Sigmoid colon (tissue), 7 donors: Measurements from ENCODE around the gene HOXD12. TPM values are rescaled to one million over a fixed set of nuclear protein-coding genes. Genes with fewer than 3 reads are reported as not detected.

Source experiments
- DNase-seq: peaks from one replicate; pipeline ENCODE4 v3.0.0-alpha.2; 2019
- H3K27ac ChIP-seq, 4 donors: fragments of 200-600 bp; sonication (generic); one replicate each; pipeline ENCODE4 v1.5.1; 2016 to 2019; ENCODE audit warnings: mild to moderate bottlenecking in 1 of 4
- H3K27me3 ChIP-seq, 3 donors: fragments of 200-600 bp; sonication (generic); one replicate each; pipeline ENCODE4 v1.5.1; 2019; ENCODE audit warnings: mild to moderate bottlenecking in 1 of 3
- H3K36me3 ChIP-seq, 4 donors: fragments of 200-600 bp; sonication (generic); one replicate each; pipeline ENCODE4 v1.5.1; 2016 to 2019
- H3K4me1 ChIP-seq, 4 donors: fragments of 200-600 bp; sonication (generic); one replicate each; pipeline ENCODE4 v1.5.1; 2017 to 2019
- H3K4me3 ChIP-seq, 4 donors: fragments of 200-600 bp; sonication (generic); one replicate each; pipeline ENCODE4 v1.5.1; 2017 to 2019; ENCODE audit warnings: mild to moderate bottlenecking in 2 of 4, moderate library complexity in 1 of 4
- H3K9me3 ChIP-seq, 4 donors: fragments of 200-600 bp in 3 of 4; sonication (generic) in 3 of 4; one replicate each; pipeline versions ENCODE4 v1.5.1 to v1.6.1; 2013 to 2019
- CTCF ChIP-seq, 4 experiments: fragments of 450-650 bp in 3 of 4; fragments of 200-600 bp in 1 of 4; IDR thresholded peaks; one replicate each; pipeline ENCODE4 v1.5.1; 2016 to 2019; ENCODE audit warnings: antibody characterized with exemption in 4 of 4, mild to moderate bottlenecking in 3 of 4, moderate library complexity in 2 of 4
- EP300 ChIP-seq, 4 donors: sonication (generic); formaldehyde crosslinking; IDR thresholded peaks; one replicate each; pipeline ENCODE4 v1.6.1; 2017; ENCODE audit warnings: antibody characterized with exemption in 4 of 4
- POLR2A ChIP-seq, 2 donors: fragments of 450-650 bp; IDR thresholded peaks; one replicate each; pipeline ENCODE4 v1.6.1; 2016; ENCODE audit warnings: antibody characterized with exemption in 2 of 2, mild to moderate bottlenecking in 2 of 2, moderate library complexity in 2 of 2
- POLR2AphosphoS5 ChIP-seq, 4 donors: sonication (generic); formaldehyde crosslinking; IDR thresholded peaks; one replicate each; pipeline ENCODE4 v1.6.1; 2017; ENCODE audit warnings: antibody characterized with exemption in 4 of 4
- WGBS, 2 donors: extraction: QIAGEN DNeasy Blood & Tissue Kit; methylation state at CpG; one replicate each; pipeline ENCODE4 v1.1.7; 2013; 5-methylcytosine and 5-hydroxymethylcytosine counted together
- intact Hi-C: fragments of 100-400 bp; cut with DNase I; formaldehyde crosslinking; loops from one replicate; pipeline ENCODE4 v1.15.1; 2023
- polyA plus RNA-seq, 3 donors: library from polyadenylated mRNA; stranded (reverse); fragments of 200-250 nt; gene quantifications; one replicate each; pipeline ENCODE4 v1.2.3, GENCODE V29; 2013
- total RNA-seq, 4 donors: library from RNA; depleted of rRNA; stranded (reverse); fragments of >200 nt; gene quantifications; one replicate each; pipeline ENCODE4 v1.1.0, GENCODE V29; 2016
- donor health status: healthy with polysubstance abuse.
- donor health status: Bipolar disorder and iron deficiency.
- donor health status: healthy.

Gene HOXD12
- total and polyA plus RNA-seq, 7 donors: 0.15 to 1.8 (median 1.5) TPM; not detected in 3

DNA sequence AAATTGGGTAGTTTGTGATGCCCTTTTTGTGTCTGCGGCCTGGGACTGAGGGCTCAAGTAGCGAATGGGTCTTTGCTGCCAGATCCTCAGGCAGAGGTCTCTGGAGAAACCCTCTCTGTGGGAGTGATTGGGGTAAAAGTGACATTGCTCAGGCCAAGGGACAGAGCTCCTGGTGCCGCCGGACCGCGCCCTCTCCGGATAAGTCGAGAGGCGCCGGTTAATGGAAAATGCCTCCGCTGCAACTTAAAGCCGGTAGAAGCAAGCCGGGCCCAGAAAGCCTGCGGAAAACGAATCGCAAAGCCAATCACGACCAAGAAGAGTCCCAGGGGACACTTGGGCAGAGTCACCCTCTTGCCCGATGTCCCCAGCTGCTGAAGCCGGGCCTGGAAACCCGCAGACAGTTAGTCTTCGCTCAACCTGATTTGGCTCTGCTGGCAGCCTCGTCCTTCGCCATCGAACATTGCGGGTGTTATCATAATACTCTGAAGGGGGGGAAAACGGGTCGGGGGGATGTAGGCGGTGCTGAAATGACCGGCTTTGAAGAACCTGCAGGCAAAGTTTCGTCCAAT, 352 bp upstream of the HOXD12 start:
- 36 to 49% methylated on average over 30 of the region's 30 CpGs for WGBS, 2 donors
- no peak for TF ChIP-seq POLR2A (IDR thresholded peaks at IDR 0.05)
- TF ChIP-seq POLR2AphosphoS5 (IDR thresholded peaks at IDR 0.05): no peak
- no peak for TF ChIP-seq CTCF (IDR thresholded peaks at IDR 0.05)
- TF ChIP-seq EP300 (IDR thresholded peaks at IDR 0.05): no peak
- Histone ChIP-seq H3K9me3 (no peaks in the 10 kb centered on the region), H3K27ac (peak overlapping the region in 3 of 4 donors; percentile 92 to 96 (median 94)), H3K36me3 (no peaks in the 10 kb centered on the region), H3K4me3 (peak overlapping the region in 2 of 4 donors; percentile 69 to 70), H3K4me1 (peaks cover 0 to 45% (median 40%) of the 10 kb centered on the region in 4 donors), H3K27me3 (peaks cover 0 to 89% (median 24%) of the 10 kb centered on the region in 3 donors)
- intact Hi-C loops: loop anchor here (5.0 kb wide), 2 partner anchors 847 to 932 kb away; partner anchors contain the start of gene ATF2
- peak; percentile 61 for DNase-seq

DNA sequence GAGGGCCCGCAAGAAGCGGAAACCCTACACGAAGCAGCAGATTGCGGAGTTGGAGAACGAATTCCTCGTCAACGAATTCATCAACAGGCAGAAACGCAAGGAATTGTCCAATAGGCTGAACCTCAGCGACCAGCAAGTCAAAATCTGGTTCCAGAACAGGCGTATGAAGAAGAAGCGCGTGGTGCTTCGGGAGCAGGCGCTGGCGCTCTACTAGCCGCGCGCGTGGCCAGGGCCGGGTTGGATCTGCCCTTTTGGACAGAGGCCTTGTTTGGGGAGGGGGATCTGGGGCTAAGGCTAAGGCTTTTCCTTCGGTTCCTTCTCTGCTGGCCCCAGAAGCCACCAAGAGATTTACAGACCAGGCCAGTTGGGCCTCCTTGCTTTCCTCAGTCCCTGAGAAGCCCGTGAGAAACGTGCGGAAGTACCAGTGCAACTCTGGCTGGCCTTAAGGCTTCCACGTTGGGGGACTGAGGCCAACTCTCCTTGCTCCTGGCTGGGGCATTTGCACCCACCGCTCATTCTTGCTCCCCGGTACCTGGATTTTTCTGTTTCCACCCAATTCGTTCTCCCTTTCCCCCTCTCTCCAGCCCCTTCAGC, 1.0 kb downstream of the HOXD12 start:
- TF ChIP-seq POLR2AphosphoS5 (IDR thresholded peaks at IDR 0.05): no peak
- TF ChIP-seq CTCF (IDR thresholded peaks at IDR 0.05): no peak
- TF ChIP-seq POLR2A (IDR thresholded peaks at IDR 0.05): no peak
- TF ChIP-seq EP300 (IDR thresholded peaks at IDR 0.05): no peak
- H3K4me1 ChIP-seq: peaks cover 0 to 51% (median 34%) of the 10 kb centered on the region in 4 donors
- H3K27me3 ChIP-seq: peaks cover 0 to 86% (median 19%) of the 10 kb centered on the region in 3 donors
- peak; percentile 58 for DNase-seq
- H3K9me3 ChIP-seq: no peaks in the 10 kb centered on the region
- H3K27ac ChIP-seq: peak overlapping the region in 2 of 4 donors; percentile 92 to 96
- H3K4me3 ChIP-seq: peak overlapping the region in 1 of 4 donors; percentile 69
- H3K36me3 ChIP-seq: no peaks in the 10 kb centered on the region
- intact Hi-C loops: no loop called here
- WGBS, 2 donors: 51 to 76% methylated on average over 28 of the region's 28 CpGs

DNA sequence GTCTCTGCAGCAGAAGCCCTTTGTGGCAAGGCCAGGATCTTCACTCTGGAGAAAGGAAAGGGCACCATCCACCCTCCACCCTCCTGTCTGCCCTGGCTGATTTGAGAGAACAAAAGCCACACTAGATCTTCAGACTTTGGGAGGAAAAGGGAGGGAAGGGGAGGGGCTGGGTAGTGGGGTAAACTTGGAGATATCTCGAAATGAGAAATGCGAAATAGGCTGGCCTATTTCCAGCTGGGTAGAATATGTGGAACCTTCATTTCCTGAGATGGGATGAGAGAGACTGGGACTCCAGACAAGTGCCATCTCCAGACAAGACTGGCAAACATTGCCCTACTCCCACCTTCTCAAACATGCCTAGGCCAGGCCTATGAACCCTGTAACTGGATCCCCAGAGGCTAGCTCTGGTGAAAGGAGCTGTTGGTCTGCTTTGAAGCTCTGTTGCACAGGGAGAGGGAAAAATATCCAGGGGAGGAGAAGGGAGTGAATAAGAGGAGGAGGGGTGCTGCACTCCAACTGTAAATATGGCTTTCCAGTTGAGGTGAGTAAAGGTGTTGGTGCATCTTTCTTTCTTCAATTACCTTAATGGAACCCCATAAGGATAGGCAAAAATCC, 1.7 kb downstream of the HOXD12 start:
- no peak overlapping the region for H3K4me3 ChIP-seq
- intact Hi-C loops: no loop called here
- H3K4me1 ChIP-seq: peaks cover 0 to 58% (median 33%) of the 10 kb centered on the region in 4 donors
- H3K27me3 ChIP-seq: peaks cover 0 to 86% (median 19%) of the 10 kb centered on the region in 3 donors
- WGBS, 2 donors: 51 to 71% methylated on average over 2 of the region's 2 CpGs
- DNase-seq: no peak
- no peak for TF ChIP-seq CTCF (IDR thresholded peaks at IDR 0.05)
- no peak for TF ChIP-seq POLR2AphosphoS5 (IDR thresholded peaks at IDR 0.05)
- TF ChIP-seq EP300 (IDR thresholded peaks at IDR 0.05): no peak
- TF ChIP-seq POLR2A (IDR thresholded peaks at IDR 0.05): no peak
- no peaks in the 10 kb centered on the region for H3K9me3 ChIP-seq
- H3K36me3 ChIP-seq: no peaks in the 10 kb centered on the region
- H3K27ac ChIP-seq: peak overlapping the region in 3 of 4 donors; percentile 4 to 96 (median 92)

- Histone ChIP-seq H3K27me3 (peaks cover 0 to 86% (median 17%) of the 10 kb centered on the region in 3 donors), H3K9me3 (no peaks in the 10 kb centered on the region), H3K4me1 (peaks cover 0 to 61% (median 35%) of the 10 kb centered on the region in 4 donors), H3K36me3 (no peaks in the 10 kb centered on the region), H3K27ac (peak overlapping the region in 3 of 4 donors; percentile 4 to 96 (median 92)), H3K4me3 (no peak overlapping the region)
- TF ChIP-seq EP300 (IDR thresholded peaks at IDR 0.05): no peak
- TF ChIP-seq POLR2A (IDR thresholded peaks at IDR 0.05): no peak
- TF ChIP-seq POLR2AphosphoS5 (IDR thresholded peaks at IDR 0.05): no peak
- TF ChIP-seq CTCF (IDR thresholded peaks at IDR 0.05): no peak
- intact Hi-C loops: no loop called here
- WGBS, 2 donors: 58 to 86% methylated on average over 5 of the region's 5 CpGs
- DNase-seq: no peak
Measured at GRCh38 chr2:176101842-176102241, 2.2 kb downstream of the HOXD12 start.
